Esophagus (tissue), 2 donors: ENCODE results near the gene TRIM3. TPM values are rescaled to one million over a fixed set of nuclear protein-coding genes. Genes with fewer than 3 reads are reported as not detected.

ENCODE experiments used
- H3K27ac ChIP-seq, 2 donors: one replicate each; pipeline ENCODE4 v1.5.1; 2013; ENCODE audit warnings: low read depth in 2 of 2, mild to moderate bottlenecking in 2 of 2, inconsistent platforms in 1 of 2, low read length in 1 of 2, moderate library complexity in 1 of 2
- H3K27me3 ChIP-seq, 2 donors: one replicate each; pipeline ENCODE4 v1.6.1; 2013; ENCODE audit warnings: low read length in 2 of 2, control low read depth in 1 of 2, mild to moderate bottlenecking in 1 of 2; ENCODE audit not compliant: insufficient read depth in 2 of 2, control insufficient read depth in 1 of 2
- H3K36me3 ChIP-seq, 2 donors: one replicate each; pipeline ENCODE4 v1.6.1; 2013; ENCODE audit warnings: low read length in 1 of 2; ENCODE audit not compliant: control insufficient read depth in 2 of 2, insufficient read depth in 2 of 2
- H3K4me1 ChIP-seq, 2 donors: one replicate each; pipeline ENCODE4 v1.6.1; 2013; ENCODE audit warnings: low read length in 1 of 2; ENCODE audit not compliant: control insufficient read depth in 2 of 2, insufficient read depth in 2 of 2
- H3K4me3 ChIP-seq, 2 donors: one replicate each; pipeline ENCODE4 v1.5.1; 2013; ENCODE audit warnings: low read length in 2 of 2, mild to moderate bottlenecking in 2 of 2, low read depth in 1 of 2, moderate library complexity in 1 of 2
- H3K9me3 ChIP-seq, 2 donors: one replicate each; pipeline ENCODE4 v1.6.1; 2013; ENCODE audit warnings: mild to moderate bottlenecking in 2 of 2, low read depth in 1 of 2, low read length in 1 of 2, moderate library complexity in 1 of 2; ENCODE audit not compliant: control insufficient read depth in 2 of 2, insufficient read depth in 1 of 2
- WGBS, 2 donors: extraction: QIAGEN DNeasy Blood & Tissue Kit; methylation state at CpG; one replicate each; pipeline ENCODE4 v1.1.7; 2013; 5-methylcytosine and 5-hydroxymethylcytosine counted together
- polyA plus RNA-seq, 2 donors: library from polyadenylated mRNA; stranded (reverse); fragments of 200-250 nt; gene quantifications; one replicate each; pipeline ENCODE4 v1.2.3, GENCODE V29; 2013
- donor health status: healthy with polysubstance abuse.
- donor health status: Bipolar disorder and iron deficiency.

TRIM3 gene
- polyA plus RNA-seq, 2 donors = 7.5 to 7.6 TPM

DNA sequence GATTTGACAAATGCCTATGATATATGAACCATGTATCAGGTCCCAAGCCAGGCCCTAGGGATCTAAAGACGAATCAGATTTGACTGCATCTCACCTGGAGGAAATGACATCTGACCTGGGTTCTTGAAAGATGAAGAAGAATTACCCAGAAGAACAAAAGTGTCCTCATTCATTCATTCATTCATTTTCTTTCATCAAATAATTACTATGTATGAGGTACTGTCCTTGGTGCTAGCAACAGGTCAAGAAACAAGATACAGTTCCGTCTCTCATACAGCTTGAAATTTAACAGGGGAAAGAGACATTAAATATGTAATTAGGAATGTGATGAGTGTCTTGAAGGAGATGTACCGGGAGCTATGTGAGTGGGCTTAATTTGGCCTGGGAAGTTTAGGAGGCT lies 53.1 kb downstream of the TRIM3 start:
- 93 to 94% methylated on average over 3 of the region's 3 CpGs for WGBS, 2 donors
- no peaks in the 10 kb centered on the region for H3K27me3 ChIP-seq

DNA sequence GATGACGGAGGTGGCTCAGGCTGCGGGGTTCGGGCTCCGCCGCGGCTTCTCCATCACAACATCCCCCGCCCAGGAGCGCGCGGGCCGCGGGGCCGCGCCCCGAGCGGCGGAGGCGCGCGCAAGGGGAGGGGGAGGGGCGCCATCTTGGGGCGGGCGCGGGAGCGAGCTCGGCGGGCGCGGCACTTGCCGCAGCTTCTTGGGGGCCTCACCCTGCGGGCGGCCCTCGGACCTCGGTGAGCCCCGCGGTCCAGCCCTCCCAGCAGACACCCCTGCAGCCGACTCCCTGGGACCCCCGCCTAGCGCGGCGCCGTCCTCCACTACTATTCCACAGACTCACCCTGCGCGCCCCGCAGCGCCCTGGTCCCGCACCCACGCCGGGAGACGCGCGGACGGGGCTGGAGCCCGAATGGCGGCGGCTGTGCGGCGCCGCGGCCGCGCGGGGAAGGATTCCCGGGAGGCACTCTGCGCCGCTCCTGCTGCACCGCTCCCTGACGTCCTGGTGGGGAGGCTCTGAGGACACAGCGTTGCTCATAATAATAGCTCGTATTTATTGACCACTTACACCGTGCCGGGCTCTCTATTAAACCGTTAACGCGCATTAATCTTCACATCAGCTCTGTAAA lies 54.6 kb downstream of the TRIM3 start, which contains the start of gene APBB1:
Gene APBB1 (minus strand): TSS at position 86 of the 623 bp plus-strand sequence. CDS start 7,747 bp downstream, outside the sequence.
- Histone ChIP-seq H3K4me3 (peak within 1 kb of the TSS; percentile 70 to 85), H3K9me3 (no peaks in the 10 kb centered on the region), H3K36me3 (no peaks in the 10 kb centered on the region), H3K27ac (peak within 1 kb of the TSS; percentile 83 to 87), H3K4me1 (peaks cover 2 to 4% of the 10 kb centered on the region in 2 donors), H3K27me3 (no peaks in the 10 kb centered on the region)
- WGBS, 2 donors = 0% methylated on average over 35 to 75 of the region's 75 CpGs

More for the DNA sequence above, 53.1 kb downstream of the TRIM3 start:
- Histone ChIP-seq H3K27ac (no peak overlapping the region), H3K36me3 (no peaks in the 10 kb centered on the region), H3K4me1 (peaks cover 2 to 4% of the 10 kb centered on the region in 2 donors), H3K9me3 (no peaks in the 10 kb centered on the region), H3K4me3 (no peak overlapping the region)

DNA sequence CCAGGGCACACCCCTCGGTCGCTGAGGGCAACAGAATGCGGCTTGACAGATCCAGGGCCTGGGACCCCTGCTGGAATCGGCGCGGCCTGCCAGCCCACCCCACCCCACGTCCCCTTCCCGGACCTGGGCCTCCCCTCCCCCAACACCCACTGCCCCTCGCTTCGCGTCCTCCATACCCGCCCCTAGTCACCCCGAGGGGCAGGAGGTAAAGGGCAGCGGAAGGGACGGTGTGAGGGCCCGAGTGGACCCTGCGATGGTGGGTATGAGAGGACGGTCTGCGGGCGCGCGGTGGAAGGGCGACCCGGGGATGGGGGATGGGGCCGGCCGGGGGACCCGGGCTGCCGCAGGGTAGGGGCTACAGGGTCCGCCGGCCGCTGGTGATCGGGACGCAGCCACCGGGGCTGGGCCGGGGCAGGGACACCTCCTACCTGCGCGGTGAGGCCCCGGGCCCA lies 55.2 kb downstream of the TRIM3 start:
- H3K27ac ChIP-seq = peak overlapping the region; percentile 72 to 87
- peaks cover 2 to 4% of the 10 kb centered on the region in 2 donors for H3K4me1 ChIP-seq
- peak overlapping the region; percentile 70 to 85 for H3K4me3 ChIP-seq
- H3K9me3 ChIP-seq = no peaks in the 10 kb centered on the region
- H3K36me3 ChIP-seq = no peaks in the 10 kb centered on the region
- WGBS, 2 donors = 1% methylated on average over 37 to 38 of the region's 38 CpGs
- no peaks in the 10 kb centered on the region for H3K27me3 ChIP-seq

DNA sequence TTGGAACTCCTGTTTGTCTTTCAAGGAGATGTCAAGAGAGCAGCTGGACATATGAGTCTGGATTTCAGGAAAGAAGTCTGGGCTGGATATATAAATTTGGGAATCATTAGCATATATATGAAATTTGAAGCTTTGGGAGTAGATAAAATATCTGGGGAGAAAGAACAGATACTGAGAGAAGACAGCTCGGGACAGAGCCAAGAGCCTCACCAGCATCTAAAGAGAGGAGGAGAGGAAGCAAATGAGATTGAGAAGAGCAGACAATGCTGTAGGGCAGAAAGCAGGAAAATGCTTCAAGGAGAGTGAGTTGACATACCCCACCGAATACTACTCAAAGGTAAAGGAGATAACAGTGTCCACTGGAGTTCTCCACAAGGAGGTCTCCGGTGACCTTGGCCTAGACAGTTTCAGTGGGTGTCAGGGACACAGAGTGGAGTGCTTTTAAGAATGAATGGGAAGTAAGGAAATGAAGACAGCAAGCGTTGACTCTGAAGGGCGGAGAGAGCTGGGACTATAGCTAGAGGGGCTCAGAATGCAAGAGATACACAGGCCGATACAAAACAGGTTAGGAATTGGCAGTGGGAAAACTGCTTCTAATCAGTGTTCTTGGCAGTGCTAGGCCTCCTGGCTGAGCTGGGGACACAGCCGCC lies 55.7 kb downstream of the TRIM3 start:
- 35 to 36% methylated on average over 7 of the region's 7 CpGs for WGBS, 2 donors
- no peaks in the 10 kb centered on the region for H3K36me3 ChIP-seq
- no peaks in the 10 kb centered on the region for H3K27me3 ChIP-seq
- H3K9me3 ChIP-seq = no peaks in the 10 kb centered on the region
- H3K4me1 ChIP-seq = peaks cover 2 to 4% of the 10 kb centered on the region in 2 donors
- peak overlapping the region in 1 of 2 donors; percentile 87 for H3K27ac ChIP-seq
- H3K4me3 ChIP-seq = peak overlapping the region; percentile 70 to 85

DNA sequence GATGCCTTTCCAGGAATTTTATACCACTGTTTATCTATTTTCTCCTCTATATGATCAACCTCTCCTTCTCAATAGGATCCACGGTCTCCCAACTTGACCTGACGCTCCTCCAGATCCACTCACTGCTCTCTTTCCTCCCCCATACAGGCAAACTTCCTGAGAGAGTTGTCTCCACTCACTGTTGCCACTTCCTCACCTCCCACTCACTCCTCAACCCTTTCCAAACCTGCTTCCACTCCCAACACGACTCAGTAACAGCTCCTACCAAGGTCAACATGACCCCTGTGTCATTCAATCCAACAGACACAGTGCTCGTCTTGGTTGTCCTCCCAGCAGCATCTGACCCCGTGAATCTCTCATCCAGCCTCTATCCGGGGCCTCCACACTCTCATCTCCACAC lies 57.9 kb downstream of the TRIM3 start:
- H3K36me3 ChIP-seq = no peaks in the 10 kb centered on the region
- H3K4me3 ChIP-seq = no peak overlapping the region
- no peaks in the 10 kb centered on the region for H3K9me3 ChIP-seq
- WGBS, 2 donors = 80 to 83% methylated on average over 6 of the region's 6 CpGs
- H3K27ac ChIP-seq = no peak overlapping the region
- no peaks in the 10 kb centered on the region for H3K27me3 ChIP-seq
- peaks cover 2 to 4% of the 10 kb centered on the region in 2 donors for H3K4me1 ChIP-seq

DNA sequence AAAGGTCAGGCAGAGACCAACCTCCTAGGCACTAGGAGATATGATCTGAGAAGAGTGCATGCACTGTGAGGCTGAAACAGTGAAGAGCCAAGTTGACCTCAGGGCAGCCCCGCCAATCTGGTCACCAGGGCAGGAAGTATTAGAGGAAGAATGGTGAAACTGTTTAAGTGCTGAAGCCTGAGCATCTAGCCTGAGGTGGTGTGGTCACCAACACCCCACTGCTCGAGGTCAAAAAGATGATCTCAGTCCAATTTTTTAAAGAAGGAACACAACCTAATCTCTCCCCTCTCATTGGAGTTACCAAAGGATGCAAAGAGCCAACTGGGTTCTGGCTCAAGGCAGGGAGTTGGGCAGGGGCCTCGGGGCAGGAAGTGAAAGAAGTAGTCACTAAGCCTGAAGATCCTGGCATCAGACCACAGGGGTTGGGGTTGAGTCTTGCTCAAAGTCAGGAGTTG lies 58.8 kb downstream of the TRIM3 start:
- Histone ChIP-seq H3K27me3 (no peaks in the 10 kb centered on the region), H3K4me3 (no peak overlapping the region), H3K27ac (no peak overlapping the region), H3K4me1 (peaks cover 2 to 4% of the 10 kb centered on the region in 2 donors), H3K36me3 (no peaks in the 10 kb centered on the region), H3K9me3 (no peaks in the 10 kb centered on the region)
- 68 to 72% methylated on average over 3 of the region's 3 CpGs for WGBS, 2 donors

DNA sequence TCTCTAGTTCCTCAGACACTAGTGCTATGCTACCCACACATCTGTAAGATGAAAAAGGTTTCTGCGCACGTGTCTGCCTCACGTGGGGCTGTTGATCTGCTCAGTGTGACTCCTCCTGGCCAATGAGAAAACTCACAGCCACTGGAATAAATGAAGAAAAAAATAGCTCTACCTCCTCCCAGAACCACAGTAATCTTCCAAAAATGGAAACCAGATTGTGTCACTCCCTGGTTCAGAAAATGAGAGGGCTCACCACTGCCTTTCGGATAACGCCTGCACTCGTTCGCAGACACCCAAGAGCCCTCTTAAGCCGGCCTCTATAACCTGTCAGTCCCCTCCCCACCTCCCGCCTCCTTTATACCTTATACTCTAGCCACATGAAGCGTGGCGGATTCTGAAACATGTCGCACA lies 59.9 kb downstream of the TRIM3 start:
- Histone ChIP-seq H3K9me3 (no peaks in the 10 kb centered on the region), H3K27ac (no peak overlapping the region), H3K27me3 (no peaks in the 10 kb centered on the region), H3K36me3 (no peaks in the 10 kb centered on the region), H3K4me3 (no peak overlapping the region), H3K4me1 (peaks cover 2 to 4% of the 10 kb centered on the region in 2 donors)
- WGBS, 2 donors = 82 to 86% methylated on average over 12 of the region's 12 CpGs

DNA sequence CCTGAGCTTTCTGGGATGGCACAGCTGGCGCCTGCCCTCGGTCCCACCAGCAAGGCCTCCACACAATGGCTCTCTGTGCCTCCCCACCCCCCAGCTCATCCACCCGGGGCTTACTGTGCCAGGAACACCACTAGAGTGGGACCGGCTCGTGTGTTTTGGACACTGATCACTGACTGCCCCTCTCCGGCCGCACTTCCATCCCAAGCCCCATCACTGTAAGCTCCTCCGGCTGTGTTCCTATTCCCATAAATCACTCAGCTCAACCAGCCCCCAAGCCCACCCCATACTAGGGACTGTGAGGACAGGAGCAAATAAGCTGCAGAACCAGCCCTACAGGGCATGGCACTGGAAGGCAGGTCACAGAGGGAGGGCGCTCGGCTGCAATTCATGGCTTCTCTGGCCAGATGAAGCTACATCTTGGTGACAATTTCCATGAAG lies 62.1 kb downstream of the TRIM3 start:
- H3K36me3 ChIP-seq = no peaks in the 10 kb centered on the region
- WGBS, 2 donors = 90 to 96% methylated on average over 10 of the region's 10 CpGs

DNA sequence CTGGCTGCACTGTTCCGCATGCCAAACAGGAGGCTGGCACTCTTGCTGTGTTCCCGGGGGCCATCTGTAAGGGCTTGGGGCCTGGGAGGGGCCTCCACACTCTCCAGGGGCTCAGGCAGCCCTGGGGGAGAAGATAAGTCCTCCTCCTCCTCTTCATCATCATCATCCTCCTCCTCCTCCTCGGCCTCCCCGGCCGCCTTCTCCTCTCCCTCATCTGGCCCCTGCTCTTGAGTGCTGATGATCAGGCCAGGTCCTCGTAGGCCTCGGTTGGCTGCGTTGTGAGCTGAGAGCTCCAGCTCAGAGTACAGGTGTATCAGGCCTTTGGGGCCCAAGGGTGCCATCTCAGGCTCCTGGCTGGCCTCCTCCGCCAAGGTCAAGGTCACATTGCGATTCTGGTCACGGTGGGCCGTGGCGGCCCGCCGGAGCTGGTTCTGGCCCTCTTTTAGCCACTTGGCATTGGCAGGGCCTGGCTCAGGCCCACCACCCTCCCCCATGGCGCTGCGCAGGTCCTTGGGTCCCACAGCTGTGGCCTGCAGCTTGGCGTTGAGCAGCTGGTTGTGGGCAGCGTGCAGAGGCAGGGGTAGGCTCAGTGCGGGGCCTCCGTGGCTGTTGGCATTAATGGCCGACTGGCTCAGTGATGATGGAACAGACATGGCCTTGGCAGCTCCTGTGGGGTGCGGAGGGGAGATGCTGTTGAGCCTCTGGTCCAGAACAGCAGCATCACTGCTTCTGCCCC lies 62.9 kb downstream of the TRIM3 start:
- Histone ChIP-seq H3K4me1 (peaks cover 0 to 2% of the 10 kb centered on the region in 2 donors), H3K27me3 (no peaks in the 10 kb centered on the region), H3K36me3 (no peaks in the 10 kb centered on the region), H3K4me3 (no peak overlapping the region), H3K9me3 (no peaks in the 10 kb centered on the region), H3K27ac (no peak overlapping the region)
- WGBS, 2 donors = 95% methylated on average over 23 of the region's 23 CpGs

More for the DNA sequence above, 62.1 kb downstream of the TRIM3 start:
- Histone ChIP-seq H3K4me1 (peaks cover 0 to 4% of the 10 kb centered on the region in 2 donors), H3K4me3 (no peak overlapping the region), H3K9me3 (no peaks in the 10 kb centered on the region), H3K27me3 (no peaks in the 10 kb centered on the region), H3K27ac (no peak overlapping the region)
